COLO668 (cell line): ENCODE data around the gene TANGO2.

Experiments used
- DNase-seq: peaks from one replicate; lab custom pipeline; 2025; ENCODE audit not compliant: unreplicated experiment; lab: John Stamatoyannopoulos, UW

TANGO2 gene

GRCh38 chr22:20113551-20114310 lies 92.8 kb downstream of the TANGO2 start:
- no peak for DNase-seq

GRCh38 chr22:20114506-20115475 lies 93.9 kb downstream of the TANGO2 start:
- DNase-seq: no peak

GRCh38 chr22:20115691-20116375 lies 94.9 kb downstream of the TANGO2 start, which contains the start of gene RANBP1:
Gene RANBP1, plus strand, starts transcription at chr22:20116104. Its CDS starts 81 bp downstream, at chr22:20116185.
- peak; percentile 29 for DNase-seq

GRCh38 chr22:20116376-20116950 lies 95.6 kb downstream of the TANGO2 start:
- DNase-seq: peak; percentile 55
